ENCODE measurements around the gene NPHS1.

Gene NPHS1

DNA sequence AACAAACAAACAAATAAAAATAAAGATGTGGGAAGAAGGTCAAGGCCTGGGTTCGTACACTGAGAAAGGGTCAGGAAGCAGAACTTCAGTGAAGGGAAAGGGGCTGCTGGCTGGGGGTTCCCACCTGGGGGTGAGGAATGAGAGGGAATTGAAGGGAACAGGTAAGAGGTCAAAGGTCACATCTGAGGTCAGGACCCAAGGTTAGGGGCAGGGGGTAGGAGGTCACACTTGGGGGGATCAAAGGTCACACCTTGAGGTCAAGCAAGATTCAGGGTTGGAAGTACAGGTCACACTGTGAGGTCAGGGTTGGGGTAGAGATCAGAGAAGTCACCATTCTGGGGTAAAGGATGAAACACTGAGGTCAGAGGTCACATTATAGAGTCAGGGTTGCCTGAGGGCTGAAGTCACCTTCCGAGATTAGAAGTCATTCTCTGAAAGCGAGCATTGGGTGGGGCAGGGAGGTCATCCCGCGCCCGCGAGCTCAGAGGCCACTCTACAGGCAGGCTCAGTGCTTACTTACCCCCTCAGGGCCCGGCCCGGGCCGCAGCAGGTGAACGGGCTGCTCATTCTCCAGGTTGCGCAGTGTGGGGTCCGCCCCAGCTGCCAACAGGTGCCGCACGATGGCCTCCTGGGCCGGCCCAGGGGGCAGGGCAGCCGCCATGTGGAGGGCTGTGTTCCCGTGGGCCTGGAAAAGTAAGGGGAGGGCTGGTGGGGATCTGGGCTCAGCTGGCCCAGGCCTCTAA lies 37.2 kb upstream of the NPHS1 start:
- Histone ChIP-seq H3K4me3 (ENCODE audit: low read depth, low read length) (no peak overlapping the region), H3K36me3 (replicated peaks) (peaks cover 31% of the 10 kb centered on the region), H3K27me3 (replicated peaks) (no peaks in the 10 kb centered on the region), H3K27ac (no peak overlapping the region)
- no peak for DNase-seq
- TF ChIP-seq, protein P1, sequence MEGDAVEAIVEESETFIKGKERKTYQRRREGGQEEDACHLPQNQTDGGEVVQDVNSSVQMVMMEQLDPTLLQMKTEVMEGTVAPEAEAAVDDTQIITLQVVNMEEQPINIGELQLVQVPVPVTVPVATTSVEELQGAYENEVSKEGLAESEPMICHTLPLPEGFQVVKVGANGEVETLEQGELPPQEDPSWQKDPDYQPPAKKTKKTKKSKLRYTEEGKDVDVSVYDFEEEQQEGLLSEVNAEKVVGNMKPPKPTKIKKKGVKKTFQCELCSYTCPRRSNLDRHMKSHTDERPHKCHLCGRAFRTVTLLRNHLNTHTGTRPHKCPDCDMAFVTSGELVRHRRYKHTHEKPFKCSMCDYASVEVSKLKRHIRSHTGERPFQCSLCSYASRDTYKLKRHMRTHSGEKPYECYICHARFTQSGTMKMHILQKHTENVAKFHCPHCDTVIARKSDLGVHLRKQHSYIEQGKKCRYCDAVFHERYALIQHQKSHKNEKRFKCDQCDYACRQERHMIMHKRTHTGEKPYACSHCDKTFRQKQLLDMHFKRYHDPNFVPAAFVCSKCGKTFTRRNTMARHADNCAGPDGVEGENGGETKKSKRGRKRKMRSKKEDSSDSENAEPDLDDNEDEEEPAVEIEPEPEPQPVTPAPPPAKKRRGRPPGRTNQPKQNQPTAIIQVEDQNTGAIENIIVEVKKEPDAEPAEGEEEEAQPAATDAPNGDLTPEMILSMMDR (IDR thresholded peaks at IDR 0.05; ENCODE audit: low read depth, low read length, missing control alignments): no peak
- in situ Hi-C loops (cut with HindIII; ENCODE audit: low pct_ligation_motif_present, low sequenced_read_pairs): no loop called here

DNA sequence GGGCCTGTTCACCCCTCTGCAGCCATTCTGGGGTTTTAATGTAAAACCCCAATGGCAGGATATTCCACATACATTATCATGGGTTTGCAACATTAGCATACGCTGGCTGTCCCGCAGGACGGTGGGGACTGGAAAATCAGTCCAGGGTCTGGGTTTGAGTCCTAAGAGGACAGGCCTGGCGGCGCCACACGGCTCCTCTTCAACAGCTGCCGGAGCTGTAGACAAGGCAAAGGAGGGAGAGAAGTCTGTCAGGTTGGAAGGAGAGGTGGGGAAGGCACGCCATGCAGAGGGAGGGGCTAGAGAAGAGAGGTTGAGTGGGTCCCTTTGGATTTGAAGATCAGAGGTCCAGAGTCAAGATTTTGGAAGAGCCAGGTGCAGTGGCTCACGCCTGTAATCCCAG lies 36.1 kb upstream of the NPHS1 start:
- no peak overlapping the region for H3K27ac ChIP-seq
- no peak for DNase-seq
- H3K27me3 ChIP-seq (replicated peaks): no peaks in the 10 kb centered on the region
- in situ Hi-C loops (cut with HindIII; ENCODE audit: low pct_ligation_motif_present, low sequenced_read_pairs): no loop called here
- TF ChIP-seq, protein P1 (IDR thresholded peaks at IDR 0.05; ENCODE audit: low read depth, low read length, missing control alignments): no peak
- H3K36me3 ChIP-seq (replicated peaks): peaks cover 27% of the 10 kb centered on the region
- no peak overlapping the region for H3K4me3 ChIP-seq (ENCODE audit: low read depth, low read length)

DNA sequence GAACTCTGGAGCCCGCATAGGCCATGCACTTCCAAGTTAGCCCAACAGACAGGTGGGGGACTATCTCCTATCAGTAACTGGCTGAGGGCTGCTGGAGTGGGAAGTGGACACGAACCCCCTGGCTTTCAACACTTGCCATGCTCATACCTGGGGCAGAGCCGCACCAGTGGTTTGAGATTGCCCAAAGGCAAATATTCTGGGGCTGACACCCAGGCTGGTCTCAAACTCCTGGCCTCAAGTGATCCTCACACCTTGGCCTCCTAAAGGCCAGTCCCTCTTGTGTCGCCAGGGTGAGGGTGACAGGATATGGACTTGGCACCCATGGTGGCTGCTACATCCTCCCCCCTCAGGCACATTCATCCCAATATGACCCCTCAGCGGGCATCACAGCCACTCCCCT lies 34.9 kb upstream of the NPHS1 start:
- Histone ChIP-seq H3K4me3 (ENCODE audit: low read depth, low read length) (no peak overlapping the region), H3K27me3 (replicated peaks) (no peaks in the 10 kb centered on the region), H3K36me3 (replicated peaks) (peaks cover 21% of the 10 kb centered on the region), H3K27ac (no peak overlapping the region)
- TF ChIP-seq, protein P1 (IDR thresholded peaks at IDR 0.05; ENCODE audit: low read depth, low read length, missing control alignments): no peak
- DNase-seq: no peak
- in situ Hi-C loops (cut with HindIII; ENCODE audit: low pct_ligation_motif_present, low sequenced_read_pairs): no loop called here

DNA sequence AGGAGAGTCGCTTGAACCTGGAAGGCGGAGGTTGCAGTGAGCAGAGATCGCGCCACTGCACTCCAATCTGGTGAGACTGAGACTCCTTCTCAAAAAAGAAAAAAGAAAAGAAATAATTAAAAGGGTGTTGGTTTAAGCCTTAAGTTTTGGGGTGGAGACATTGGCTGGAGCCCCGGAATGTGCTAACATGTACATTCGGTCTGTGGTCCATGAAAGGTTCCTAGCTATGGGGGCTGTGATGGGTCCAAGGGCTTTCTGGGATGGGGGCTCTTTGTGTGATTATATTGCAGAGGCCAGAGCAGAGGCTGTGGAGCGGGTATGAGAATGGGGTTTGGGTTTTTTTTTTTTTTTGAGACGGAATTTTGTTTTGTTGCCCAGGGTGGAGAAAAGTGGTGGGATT lies 33.6 kb upstream of the NPHS1 start:
- Histone ChIP-seq H3K36me3 (replicated peaks) (peaks cover 21% of the 10 kb centered on the region), H3K4me3 (ENCODE audit: low read depth, low read length) (no peak overlapping the region), H3K27me3 (replicated peaks) (no peaks in the 10 kb centered on the region), H3K27ac (no peak overlapping the region)
- no peak for DNase-seq
- TF ChIP-seq, protein P1 (IDR thresholded peaks at IDR 0.05; ENCODE audit: low read depth, low read length, missing control alignments): no peak
- in situ Hi-C loops (cut with HindIII; ENCODE audit: low pct_ligation_motif_present, low sequenced_read_pairs): no loop called here

DNA sequence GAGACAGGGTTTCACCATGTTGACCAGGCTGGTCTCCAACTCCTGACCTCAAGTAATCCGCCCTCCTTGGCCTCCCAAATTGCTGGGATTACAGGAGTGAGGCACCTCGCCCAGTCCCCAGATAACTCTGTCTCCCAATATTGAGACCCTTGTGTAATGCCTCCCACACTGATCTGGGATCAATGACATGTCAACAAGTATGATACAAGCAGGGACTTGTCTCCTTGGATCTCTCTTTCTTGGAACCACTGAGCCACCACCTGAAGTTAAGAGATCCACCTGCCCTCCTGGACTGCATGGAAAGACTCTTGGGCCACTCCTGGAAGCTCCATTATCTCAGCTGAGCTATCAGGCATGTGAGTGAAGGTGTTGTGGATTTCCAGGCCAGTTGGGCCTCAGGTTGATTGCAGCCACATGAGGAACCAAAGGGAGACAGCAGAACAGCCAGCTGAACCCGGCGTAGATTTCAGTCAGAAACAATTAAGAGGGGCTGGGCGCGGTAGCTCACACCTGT lies 33.0 kb upstream of the NPHS1 start:
- DNase-seq: no peak
- Histone ChIP-seq H3K27me3 (replicated peaks) (no peaks in the 10 kb centered on the region), H3K27ac (no peak overlapping the region), H3K4me3 (ENCODE audit: low read depth, low read length) (no peak overlapping the region), H3K36me3 (replicated peaks) (peaks cover 21% of the 10 kb centered on the region)
- in situ Hi-C loops (cut with HindIII; ENCODE audit: low pct_ligation_motif_present, low sequenced_read_pairs): no loop called here
- TF ChIP-seq, protein P1 (IDR thresholded peaks at IDR 0.05; ENCODE audit: low read depth, low read length, missing control alignments): no peak

DNA sequence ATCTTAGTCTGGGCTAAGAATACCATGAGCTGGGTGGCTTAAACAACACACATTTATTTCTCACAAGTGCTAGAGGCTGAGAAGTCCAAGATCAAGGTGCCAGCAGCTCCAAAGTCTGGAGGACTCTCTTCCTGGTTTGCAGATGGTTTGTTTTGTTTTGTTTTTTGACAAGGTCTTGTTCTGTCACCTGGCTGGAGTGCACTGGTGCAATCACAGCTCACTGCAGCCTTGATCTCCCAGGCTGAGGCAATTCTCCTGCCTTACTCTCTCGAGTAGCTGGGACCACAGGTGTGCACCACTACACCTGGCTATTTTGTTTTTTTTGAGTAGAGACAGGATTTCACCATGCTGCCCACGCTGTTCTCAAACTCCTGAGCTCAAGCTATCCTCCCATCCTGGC lies 31.6 kb upstream of the NPHS1 start:
- in situ Hi-C loops (cut with HindIII; ENCODE audit: low pct_ligation_motif_present, low sequenced_read_pairs): no loop called here
- DNase-seq: no peak
- TF ChIP-seq, protein P1 (IDR thresholded peaks at IDR 0.05; ENCODE audit: low read depth, low read length, missing control alignments): no peak
- H3K36me3 ChIP-seq (replicated peaks): peaks cover 12% of the 10 kb centered on the region
- no peak overlapping the region for H3K27ac ChIP-seq
- H3K4me3 ChIP-seq (ENCODE audit: low read depth, low read length): no peak overlapping the region
- H3K27me3 ChIP-seq (replicated peaks): no peaks in the 10 kb centered on the region
